GM19438 (cell line): ENCODE measurements around the gene C1orf52.

Experiments used
- ATAC-seq: cut with Tn5 transposase; IDR thresholded peaks from one replicate; pipeline ENCODE4 v1.9.1; 2021; ENCODE audit warnings: low read depth; ENCODE audit not compliant: unreplicated experiment

Gene C1orf52

DNA sequence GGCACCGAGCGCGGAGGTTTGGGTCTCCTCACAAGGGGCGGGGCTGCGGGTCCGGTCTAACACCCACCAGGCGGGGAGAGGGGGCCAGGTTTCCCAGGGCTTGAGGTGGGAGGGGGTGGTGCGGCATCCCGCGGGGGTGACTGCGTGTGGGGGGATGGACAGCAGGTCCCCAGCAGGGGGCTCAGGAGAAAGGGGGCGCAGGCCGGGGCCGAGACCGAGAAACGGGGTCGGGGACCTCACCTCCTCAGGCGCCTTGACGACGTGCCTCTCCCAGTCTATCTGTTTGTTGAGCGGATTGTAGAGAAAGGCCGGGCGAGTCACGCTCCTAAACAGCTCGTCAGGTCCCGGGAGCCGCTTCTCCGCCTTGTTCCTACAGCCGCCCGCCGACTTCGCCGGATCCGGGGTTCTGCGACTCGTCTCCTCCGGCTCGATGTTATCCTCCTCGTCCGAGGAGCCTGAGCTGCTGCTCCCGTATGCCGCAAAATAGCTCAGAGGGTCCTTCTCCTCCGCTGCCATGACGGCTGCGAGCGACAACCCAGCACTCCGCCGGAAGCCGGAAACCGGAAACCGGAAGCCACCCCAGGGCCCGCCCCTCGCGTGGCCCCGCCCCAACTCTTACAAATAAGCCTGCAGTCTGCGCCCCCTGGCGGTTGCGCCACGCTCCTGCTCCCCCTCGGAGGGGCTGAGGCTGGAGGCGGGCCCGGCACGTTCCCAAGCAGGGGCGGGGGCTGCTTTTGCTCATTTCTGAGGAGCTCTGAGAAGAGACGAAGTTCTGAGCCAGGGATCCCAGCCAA, at the start of gene C1orf52:
TSS of gene C1orf52 (minus strand) at position 545 of the 794 bp plus-strand sequence. CDS start at position 516, 29 bp downstream.
- peak; percentile 98 for ATAC-seq

DNA sequence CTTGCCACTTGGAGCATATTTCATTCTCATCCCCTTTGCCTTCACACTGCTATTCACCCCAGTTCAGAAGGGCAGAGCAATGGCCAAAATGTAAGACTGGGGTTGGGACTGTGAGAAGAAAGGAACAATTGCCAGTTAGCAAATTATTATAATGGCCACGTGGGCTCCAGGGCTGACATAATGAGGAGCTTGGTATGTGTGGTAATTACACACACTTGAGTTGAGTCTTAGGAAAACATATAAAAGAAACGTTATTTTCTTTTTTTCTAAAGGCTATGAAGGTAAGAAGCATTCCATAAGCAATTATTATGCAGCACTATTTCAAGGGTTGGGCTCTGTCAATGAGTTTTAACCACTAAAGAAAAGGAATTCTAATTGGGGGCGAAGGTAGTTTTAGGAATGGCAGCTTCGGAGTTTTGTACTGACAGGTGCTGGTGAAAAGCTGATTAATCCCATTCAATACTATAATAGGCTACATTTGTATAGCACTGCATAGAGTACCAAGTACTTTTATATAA, 49.4 kb upstream of the C1orf52 start:
- no peak for ATAC-seq

DNA sequence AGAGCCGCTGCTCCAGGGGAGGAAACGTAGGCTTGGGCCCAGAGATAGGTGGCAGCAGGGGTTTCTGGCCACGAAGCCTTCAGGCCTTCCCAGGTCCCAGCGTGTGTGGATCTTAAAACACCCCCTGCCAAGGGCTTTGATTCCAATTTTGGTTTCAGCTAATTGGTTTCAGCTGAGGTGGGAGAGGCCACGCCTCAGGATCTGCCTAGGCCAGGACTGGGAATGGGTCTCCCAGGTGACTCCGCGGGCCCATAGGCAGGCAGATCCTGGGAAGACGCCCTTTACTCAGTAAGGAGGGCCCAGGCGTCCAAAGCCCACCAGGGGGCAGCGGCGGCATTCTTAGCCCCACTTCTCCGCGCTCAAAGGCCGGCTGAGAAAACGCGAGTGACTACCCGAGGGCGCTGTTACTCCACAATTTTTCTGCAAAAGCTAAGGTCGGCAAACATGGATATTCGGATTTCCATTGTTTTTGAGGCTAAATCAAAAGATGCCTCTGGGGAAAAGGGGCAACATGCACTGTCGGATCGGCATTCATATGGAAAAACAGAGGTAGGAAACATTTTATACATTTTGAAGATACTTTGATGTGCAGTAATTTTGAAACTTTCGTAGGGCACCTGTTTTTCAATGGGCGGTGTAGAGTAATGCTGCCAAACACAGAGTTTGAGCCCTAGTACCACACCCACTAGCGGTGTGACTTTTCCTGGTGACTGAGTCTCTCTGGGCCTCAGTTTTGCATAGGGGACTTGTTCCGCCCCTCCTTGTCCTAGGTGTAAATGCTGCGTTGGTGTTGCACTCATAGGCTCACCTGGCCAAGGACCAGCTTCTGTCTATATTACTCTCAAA, 48.7 kb upstream of the C1orf52 start:
- peak; percentile 90 for ATAC-seq

DNA sequence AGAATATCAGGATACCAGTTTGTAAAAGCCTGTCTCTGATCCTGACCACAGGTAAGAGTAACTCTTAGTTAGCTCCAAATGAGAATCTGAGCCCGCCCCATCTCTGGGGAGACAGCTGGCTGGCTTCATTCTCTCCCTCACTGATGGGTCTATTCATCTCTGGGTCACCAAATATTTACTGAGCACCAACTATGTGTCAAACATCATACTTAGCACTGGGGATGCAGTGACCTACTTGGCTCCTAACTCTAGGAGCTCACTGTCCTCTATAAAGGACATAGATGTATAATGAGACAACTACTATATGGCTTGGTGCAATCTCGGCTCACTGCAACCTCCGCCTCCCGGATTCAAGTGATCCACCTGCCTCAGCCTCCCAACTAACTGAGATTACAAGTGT, 46.8 kb upstream of the C1orf52 start:
- no peak for ATAC-seq

DNA sequence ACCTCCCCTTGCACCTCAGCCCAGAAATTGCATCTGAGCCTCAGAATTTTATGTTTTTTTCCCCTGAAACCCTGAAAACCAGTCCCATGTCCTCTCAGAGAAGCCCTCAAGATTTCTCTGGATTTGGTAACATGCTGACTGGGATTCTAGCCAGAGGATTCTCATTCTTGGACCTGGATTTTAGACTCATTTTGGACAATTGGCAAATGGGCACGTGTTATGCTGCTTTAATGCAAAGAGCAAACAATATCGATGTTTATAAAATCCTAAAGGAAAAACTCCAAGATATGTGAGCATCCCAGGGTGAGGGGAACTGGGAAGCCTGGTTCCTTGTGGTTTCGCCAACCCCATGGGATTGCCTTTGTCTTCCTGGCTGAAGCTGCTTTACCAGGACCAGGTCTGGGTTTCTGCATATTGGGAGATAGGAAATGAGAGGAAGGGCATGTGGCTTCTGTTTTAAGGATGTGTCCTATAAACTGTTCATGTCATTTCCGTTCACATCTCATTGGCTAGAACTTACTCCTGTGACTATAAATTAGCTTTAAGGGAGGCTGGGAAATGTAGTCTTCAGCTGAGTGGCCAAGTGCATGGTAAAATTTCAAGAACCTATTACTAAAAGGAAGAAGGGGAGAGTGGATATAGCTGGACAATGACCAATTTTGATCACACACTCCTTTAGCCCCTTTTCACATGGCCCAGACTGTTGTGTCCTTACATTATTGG, 44.1 kb upstream of the C1orf52 start:
- ATAC-seq: no peak

DNA sequence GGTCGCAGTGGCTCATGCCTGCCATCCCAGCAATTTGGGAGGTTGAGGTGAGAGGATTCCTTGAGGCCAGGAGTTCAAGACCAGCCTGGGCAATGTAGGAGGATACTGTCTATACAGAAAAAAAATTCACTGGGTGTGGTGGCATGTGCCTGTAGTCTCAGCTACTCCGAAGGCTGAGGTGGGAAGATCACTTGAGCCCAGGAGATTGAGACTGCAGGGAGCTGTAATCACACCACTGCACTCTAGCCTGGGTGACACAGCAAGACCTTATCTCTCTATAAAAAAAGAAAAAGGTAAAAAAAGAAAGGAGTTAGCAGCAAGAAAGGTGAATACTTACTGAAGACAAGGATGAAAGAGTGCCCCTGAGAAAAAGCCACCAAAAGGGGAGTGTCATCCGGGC, 40.7 kb upstream of the C1orf52 start:
- ATAC-seq: no peak

DNA sequence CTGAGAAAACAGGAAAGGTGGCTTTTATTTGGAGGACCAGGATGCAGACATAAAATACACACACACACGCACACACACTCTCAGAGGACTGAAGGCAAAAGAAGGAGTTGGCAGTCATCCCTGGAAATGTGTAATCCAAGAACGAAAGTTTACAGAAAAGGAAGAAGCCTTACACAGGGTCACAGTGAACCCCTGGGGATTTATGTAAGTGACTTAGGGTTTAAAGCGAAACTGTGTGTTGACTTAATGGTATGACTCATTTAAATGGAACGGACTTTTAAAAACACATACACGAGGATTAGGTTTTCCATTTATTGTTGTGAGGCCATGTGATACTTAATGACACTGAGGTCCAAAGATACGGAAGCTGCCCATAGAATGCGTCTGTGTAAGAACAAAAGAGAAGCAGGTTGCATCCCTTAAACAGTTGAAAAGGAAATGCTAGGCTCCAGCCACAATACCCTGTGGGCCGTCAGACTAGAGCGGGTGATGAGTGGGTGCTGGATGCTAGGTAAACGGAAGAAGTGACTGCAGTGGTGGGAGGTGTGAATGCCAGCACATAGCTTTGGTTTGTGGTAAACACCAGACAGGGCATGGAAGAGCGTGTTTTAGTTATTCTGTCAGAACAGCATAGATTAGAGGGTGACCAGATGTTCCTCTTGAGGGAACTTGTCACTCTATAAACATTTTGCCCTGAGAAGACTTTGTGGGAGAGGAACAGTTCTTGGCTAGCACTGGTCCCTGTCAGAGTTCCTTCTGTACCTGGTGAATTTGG, 38.6 kb upstream of the C1orf52 start:
- ATAC-seq: peak; percentile 93

DNA sequence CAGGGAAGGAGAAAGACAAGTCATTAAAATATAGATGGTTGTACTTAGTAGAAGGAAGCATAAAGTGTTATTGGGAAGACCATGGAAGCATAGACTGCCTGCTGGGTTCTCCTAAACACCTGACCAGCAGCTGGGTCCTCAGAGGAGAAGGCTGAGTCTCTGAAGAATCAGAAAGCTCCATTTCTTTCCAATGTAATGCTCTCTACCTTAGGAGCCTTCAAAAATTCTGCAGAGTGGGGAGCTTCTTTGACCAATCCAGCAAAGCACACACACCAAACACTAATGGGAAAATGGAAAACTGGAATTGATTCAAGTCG, 38.0 kb upstream of the C1orf52 start:
- no peak for ATAC-seq

DNA sequence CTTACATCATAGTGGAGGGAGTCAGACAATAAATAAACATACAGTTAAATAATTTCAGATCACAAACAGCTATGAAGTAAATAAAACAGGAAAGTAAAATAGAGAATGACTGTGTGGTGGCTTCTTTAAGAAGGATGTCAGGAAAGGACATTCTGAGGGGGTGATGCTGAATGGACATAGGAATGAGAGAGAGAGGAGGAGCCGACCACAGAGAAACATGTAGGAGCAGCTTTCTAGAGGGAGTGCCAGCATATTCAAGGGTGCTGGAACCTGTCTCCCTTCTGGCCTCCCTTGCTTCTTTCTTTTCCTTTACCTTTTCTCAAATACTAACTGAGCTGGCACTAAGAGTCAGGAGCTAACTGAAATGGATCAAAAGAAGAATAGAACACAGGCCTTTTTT, 37.5 kb upstream of the C1orf52 start:
- no peak for ATAC-seq

DNA sequence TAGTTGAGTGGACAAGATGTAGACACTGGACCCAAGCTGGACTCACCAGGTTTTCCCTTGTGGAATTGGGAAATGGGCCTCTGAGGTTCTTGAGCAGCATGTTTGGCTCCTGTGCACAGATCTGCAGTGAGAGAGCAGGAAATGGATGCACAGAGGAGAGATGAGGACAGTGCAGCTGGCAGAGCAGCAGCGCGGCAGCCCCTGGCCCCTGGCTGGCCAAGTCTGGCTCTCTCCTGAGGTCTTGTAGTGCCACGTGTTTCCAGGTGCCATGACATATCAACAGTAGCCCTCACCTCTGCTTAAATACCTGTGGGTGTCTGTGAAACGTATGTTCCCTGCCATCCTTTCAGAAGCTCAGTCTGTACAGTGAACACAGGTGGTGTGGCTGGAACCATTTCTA, 36.2 kb upstream of the C1orf52 start:
- no peak for ATAC-seq

DNA sequence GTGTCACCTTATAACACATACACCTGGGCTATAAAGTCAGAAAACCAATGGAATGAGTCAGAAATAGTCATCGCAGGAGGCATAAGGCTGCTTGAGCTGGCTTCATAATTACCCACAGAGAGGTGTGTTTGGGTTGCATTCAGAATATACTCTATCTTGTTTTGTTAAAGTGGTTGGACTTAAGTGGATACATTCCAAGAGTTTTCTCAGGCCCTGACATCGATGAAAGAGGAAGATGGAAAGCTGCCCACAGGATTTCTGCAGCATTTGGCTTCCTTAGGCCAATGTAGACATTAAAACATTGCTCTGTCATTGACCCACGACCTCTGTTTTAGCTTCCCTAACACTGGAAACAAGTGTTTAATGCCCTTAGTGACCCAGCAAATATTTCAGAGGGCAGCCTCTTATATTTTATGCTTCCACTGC, 35.6 kb upstream of the C1orf52 start:
- no peak for ATAC-seq

DNA sequence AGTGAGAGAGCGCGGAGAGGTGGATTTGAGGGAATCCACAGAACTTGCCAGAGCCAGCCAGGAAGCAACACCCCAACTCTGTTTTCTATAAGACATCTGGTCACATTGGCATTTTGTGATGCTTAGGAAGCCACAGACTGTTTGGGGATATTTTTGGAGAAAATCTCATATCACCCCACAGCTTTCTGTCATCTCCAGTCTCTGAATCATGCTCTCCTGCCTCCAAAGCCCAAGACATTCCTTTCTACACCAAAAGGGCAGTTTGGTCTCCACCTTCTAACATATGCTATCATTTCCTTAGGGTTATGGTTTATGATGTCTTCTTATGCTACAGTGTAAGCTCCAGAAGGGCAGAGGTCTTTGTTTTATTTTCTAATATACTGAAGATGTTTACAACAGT, 31.4 kb upstream of the C1orf52 start:
- ATAC-seq: no peak

DNA sequence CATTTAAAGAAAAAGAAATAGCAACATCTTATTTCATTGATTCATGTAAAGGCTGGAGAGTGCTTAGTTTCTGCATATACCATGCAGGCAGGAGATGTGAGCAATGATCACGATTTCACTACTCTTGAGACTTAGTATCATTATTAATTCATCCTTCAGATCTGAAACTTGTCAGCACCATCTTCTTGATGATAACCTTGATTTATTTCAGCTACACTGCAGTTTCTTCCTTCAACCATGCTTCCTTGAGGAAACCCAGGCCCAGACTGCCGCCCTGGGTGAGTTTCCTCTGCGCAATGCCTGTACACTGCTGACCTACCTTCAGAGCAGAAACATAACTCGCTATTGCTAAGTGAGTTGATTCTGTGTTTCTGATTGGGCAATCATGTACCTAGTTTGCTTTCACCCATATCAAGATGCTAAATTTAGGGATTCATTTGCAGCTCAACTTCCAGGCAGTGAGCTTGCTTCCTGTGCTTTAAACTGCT, 30.4 kb upstream of the C1orf52 start:
- ATAC-seq: no peak

DNA sequence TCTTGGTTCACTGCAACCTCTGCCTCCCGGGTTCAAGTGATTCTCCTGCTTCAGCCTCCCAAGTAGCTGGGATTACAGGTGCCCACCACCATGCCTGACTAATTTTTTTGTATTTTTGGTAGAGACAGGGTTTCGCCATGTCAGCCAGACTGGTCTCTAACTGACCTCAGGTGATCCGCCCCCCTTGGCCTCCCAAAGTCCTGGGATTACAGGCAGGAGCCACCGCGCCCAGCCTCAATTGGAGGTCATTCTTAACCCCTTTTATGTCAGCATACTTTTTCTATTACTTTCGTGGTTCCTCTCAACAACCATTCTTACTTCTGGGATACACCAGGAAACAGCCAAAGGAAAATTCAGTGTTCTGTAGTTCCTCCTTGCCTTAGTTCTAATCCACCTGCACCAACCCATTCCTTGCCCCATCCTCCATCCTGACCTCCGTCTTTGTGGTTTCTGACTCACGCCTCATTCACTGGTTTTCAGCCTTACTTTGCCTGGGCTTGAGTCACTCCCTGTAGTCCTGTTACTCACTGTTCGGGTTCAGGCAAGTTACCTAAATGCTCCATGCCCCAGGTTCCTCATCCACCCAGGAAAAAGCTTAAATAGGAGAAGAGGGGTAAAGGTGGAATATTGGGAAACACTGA, 29.9 kb upstream of the C1orf52 start:
- no peak for ATAC-seq

DNA sequence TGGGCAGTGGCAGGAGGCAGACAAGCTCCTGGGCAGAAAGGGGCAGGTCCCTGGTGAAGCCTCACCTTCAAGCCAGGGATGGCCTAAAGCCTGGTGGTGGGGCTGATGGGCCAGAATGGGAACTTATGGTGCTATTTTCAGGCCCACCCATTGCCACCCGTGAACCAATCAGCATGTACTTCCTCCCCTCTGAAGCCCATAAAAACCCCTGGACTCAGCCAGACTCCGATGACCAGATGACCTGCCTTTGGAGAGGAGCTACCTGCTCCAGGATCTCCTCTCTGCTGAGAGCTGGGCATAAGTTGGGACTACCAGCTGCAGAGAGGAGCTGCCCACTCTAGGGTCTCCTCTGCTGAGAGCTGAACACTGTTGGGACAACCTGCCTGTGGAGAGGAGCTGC, 24.7 kb upstream of the C1orf52 start:
- no peak for ATAC-seq

DNA sequence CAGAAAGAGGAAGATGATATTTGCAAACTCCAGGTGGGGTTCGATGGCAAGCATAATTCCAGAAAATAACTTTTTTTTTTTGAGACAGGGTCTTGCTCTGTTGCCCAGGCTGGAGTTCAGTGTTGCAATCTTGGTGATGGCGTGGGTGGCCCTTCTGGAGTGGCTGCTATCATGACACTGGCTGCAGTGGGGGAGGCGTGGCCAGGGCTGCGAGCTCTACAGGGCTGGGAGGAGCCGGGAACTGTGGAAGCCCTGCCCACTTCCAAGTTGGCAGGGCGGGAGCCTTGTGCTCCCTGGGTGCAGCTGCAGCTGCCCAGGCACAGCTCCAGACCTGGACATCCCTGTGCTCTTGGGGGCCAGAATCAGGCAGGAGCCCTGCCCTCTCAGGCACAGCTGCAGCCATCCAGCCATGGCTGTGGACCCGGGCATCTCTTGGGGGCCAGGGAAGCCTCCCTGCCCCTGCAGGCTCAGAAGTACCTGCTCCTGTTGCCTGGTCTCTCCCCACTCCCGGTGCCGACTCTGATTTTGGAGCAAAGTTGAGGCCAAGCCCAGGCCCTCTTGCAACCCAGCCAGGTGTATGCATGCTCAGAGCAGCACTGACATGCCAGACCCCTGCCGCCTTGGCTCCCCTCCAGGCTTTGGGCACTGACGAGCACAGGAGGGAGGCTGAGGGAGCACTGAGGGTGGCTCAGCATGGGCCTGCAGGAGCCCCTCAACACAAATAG, 24.2 kb upstream of the C1orf52 start:
- ATAC-seq: no peak

DNA sequence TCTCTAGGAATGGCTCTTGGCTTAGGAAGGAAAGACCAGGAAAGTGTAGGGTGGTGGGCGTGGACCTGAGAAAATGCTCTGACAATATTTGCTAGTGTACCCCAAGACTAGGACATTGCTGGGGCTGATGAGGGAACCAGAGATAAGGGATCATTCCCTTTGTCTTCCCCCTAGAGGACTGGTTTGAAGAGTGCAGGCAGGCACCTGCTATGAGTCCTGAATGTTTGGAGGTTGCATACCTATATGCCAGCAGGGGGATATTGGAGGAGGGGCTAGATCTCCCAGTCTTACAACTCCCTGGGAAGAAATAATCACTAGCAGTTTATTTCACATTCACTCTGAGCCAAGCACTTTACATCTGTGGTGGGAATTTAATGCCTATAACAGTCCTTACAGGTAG, 23.0 kb upstream of the C1orf52 start:
- no peak for ATAC-seq

DNA sequence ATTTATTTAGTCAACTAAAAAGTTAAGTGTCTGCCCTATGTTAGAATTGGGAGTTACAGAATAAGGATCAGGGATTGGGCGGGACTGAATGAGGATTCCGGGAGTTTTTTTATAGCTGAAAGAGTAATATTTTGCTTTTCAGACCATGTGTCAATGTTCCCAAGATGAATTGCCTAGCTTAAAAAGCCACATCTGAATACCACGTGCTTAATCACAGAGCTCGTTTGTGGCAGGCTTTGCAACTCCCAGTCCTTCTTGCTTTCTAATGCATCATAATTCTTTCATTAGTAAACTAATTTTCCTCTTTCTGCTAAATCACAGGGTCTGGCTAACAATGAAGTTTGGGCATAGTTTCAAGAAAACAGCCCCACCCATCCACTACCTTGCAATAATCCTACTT, 21.2 kb upstream of the C1orf52 start:
- no peak for ATAC-seq

DNA sequence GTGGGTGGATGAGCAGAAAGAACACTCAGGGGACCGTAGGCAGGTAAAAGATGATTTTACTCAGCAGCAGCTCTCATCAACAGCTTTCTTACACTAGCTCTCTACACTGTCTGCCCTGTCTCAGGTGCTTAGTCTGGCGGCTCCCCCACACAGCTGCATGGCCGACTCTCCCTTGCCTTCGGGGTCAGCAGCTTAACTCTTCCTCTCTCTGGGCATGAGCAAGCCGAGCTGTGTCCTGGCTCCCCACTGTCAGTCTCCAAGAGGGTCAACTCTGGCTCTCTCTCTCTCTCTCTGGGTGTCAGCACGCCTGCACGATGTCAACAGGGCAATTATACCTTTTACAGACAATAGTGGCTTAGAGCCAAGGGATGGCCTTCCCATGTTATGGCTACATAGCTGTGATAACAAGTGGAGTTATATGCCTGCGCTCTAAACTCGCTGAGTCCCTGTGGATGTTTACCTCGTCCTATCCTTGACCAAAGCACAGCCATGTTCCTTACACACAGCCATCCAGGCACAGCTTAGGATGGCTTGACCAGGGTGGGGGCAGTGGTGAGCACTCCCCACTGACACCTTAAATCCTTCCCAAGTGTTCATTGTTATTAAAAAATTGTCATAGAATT, 20.1 kb upstream of the C1orf52 start:
- no peak for ATAC-seq
